GM15510 (cell line): Measurements from ENCODE around the gene RHOV.
A peak's percentile ranks its signal among the peaks of the same experiment; 100 is the strongest.

Experiments used
- POLR2A ChIP-seq: IDR thresholded peaks from 3 replicates; pipeline ENCODE4 v1.6.1; 2011; ENCODE audit warnings: borderline replicate concordance; ENCODE audit not compliant: insufficient read length; ENCODE audit errors: extremely low read depth

RHOV gene

DNA sequence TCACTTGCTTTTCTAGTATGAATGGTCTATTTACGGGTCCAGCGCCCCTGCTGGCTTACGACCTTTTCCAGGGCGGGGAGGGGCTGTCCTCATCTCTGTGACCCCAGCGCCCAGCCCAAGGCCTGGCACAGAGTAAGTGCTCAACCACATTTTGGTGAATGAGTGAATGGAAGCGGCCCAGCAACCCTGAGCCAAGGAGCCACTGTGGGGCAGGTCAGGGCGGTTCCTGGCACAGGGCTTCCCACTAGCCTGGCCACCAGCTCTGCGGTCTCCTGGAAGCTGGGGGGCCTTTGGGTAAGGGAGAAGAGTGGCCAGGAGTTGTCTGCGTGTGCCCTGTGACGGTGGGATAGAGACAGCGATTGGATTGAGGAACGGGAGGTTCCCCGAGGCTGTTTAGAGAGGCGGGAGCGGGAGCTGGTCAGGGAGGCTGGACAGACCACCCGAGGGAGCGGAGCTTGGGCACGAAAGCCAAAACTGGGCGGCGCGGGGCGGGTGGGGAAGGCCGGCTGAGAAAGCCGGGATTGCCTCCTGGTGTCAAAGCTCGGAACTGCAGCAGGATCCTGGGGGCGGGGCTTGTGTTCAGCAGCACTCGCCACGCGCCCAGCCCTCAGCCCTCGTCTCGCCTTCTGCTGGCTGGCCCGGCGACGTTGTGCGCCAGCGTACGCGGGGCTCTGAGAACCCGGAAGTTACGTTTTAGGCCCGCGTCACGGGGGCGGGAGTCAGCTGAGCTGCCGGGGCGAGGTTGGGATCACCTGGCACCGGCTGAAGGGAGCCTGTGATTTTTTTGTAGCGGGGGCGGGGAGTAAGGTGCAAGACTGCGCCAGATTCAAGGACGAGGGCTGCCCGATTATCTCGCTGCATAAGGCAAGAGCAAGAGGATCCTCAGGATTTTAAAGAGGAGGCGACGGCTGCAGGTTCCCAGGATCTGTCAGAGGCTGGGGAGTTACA lies 20.0 kb upstream of the RHOV start, which contains the start of gene VPS18:
Gene VPS18 (plus strand): TSS at position 718 of the 948 bp plus-strand sequence. CDS start 319 bp downstream, outside the sequence.
- peak; percentile 63 for TF ChIP-seq POLR2A

DNA sequence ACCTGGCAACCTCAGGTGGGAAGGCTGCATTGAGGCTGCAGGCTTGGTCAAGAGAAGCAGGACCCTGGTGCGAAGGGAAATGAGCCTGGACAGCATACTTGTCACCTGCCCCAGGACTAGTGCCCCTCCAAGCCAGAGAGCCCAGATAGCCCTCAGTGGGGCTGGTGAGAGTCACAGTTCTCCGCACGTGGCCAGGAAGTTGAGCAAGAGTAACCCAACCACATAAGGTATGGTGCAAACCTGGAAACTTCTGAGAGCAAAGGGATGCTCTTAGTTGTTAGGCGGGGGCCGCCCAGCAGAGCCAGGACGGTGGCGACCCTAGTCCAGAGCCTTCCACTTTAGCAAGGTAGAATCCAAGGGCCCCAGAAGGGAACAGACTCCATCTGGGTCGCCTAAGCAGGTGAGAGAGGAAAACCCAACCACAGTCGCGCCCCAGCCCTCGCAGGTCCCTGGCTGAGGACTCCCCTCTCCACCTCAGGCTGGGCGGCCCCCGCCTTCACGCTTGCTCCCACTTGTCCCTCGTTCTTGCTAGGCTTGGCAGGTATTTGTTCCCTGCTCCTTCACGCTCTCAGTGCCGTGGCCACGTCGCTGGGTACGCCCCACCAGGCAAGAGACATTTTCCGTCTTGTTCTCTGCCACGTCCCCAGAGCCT lies 19.1 kb upstream of the RHOV start:
- no peak for TF ChIP-seq POLR2A

DNA sequence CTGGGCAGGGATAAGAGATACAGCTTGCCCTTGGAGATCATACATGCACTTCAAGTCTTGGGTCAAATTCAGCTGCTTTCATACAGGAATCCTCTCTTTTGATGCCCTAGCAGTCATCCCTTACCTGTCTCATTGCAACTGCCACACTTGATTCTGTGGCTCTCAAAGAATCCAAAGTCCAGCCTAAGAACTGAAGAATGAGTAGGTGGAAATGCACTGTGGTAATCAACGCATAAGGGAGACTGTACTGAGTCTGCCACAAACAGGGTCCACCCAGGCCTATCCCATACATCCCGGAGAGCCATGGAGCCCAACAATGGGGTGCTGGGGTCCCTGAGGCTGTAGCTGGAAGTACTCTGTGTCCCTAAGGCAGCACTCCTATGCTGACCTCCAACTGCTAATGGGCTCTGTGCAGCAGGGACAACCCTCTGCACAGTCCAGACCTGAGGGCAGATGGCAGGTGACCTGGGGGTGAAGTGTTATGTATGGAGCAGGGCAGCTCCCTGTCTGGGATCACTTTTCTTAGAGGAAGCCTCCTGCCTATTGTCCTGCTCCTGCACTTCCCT lies 18.5 kb upstream of the RHOV start:
- no peak for TF ChIP-seq POLR2A

DNA sequence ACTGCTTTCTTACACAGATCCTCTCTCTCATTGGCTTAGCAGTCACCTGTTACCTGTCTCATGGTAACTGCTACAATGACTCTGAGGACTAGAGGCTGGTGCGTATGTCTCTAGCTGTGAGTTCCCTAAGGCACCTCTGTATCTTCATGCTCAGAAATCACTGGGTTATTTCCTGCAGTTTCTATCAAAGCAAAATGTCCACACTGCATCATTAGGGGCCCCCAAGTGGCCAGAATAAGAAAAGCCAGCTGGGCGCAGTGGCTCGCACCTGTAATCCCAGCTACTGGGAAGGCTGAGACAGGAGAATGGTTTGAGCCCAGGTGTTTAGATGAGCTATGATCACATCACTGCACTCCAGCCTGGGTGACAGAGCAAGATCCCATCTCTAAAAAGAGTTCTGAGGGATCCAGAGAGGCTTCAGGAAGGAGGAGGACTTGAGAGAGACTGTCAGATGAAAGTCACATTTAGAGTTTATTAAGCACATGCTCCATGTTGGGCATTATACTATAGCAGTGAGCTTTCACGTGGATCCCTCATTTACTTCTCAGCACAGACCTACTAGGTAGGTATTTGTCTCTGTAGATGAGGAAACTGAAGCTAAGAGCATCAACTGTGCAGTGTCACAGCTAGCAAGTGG lies 17.9 kb upstream of the RHOV start:
- no peak for TF ChIP-seq POLR2A

DNA sequence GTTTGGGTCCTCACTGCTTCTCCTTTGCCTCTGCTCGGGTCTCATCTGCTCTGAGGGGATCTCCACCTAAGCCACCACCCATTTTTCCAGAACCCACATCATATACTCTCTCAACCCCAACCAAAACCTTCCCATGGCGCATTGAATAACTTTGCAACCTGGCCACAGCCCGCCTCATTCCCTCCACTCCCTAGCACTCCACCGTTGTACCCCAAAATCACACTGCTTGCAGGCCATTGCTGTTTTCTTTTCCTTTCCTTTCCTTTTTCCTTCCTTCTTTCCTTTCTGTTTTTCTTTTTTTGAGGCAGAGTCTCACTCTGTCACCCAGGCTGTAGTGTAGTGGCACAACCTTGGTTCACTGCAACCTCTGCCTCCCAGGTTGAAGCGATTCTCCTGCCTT lies 17.1 kb upstream of the RHOV start:
- TF ChIP-seq POLR2A, result no peak

DNA sequence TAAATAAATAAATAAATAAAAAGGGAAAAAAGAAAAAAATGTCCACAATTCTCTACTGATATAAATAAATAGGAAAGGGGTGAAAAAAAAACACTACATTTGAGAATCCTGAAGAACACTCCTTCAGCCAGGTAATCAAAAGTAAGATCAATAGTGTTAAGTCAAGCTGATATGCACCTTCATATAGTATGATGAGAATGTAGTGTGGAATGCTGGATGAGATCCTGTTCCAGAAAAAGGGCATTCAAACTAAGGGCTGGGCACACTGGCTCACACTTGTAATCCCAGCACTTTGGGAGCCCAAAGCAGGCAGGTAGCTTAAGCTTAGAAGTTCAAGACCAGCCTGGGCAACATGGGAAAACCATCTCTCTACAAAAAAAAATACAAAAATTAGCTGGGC lies 15.1 kb upstream of the RHOV start:
- TF ChIP-seq POLR2A, result no peak

DNA sequence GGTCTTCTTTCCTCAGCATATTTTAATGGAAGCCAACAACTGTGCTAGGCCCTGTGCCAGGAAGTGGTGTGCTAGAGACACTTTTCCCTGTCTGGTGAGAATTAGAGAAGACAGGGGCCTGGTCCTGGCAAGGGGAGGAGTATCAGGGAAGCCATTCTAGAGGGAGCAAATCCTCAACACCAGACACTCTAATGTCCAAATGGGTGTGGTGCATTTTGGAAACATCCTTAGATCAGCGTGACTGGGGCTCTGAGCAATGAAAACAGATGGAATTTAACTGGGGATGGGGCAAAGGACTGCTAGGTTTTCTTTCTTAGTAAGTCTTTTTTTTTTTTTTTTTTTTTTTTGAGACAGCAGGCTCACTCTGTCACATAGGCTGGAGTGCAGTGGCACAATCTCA lies 12.6 kb upstream of the RHOV start:
- TF ChIP-seq POLR2A, result no peak

DNA sequence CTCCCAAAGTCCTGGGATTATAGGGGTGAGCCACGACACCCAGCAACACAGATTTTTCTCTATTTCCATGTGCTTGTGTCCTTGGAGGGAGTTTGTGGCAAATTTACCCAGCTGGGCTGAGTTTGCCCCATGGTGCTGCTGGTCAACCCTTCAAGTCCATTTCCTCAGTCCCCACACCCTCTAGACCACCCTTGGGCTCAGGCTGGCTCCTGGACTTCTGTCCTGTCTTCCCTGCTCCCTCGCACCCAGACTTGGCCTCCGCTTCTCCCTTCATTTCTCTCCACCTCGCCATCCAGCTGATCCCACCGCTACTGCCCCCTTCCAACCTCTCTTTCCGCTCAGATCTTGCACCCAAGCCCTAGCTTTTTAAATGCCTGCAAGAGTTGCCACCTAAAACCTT lies 7.3 kb upstream of the RHOV start:
- no peak for TF ChIP-seq POLR2A

DNA sequence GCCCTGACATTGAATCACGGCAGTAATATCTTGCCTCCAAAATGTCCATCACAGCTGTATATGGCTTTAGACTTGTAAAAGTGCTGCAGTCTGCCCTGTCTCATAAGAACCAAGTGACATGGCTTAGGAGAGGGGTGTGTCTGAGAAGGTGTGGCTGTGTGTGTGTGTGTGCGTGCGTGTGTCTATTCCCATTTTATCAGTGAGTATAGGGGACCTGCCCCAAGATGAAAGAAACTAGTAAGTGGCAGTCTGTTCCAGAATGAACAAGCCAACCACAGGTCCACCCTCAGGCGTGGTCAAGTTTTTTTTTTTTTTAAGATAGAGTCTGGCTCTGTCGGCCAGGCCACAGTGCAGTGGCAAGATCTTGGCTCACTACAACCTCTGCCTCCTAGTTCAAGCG lies 5.6 kb upstream of the RHOV start:
- no peak for TF ChIP-seq POLR2A

DNA sequence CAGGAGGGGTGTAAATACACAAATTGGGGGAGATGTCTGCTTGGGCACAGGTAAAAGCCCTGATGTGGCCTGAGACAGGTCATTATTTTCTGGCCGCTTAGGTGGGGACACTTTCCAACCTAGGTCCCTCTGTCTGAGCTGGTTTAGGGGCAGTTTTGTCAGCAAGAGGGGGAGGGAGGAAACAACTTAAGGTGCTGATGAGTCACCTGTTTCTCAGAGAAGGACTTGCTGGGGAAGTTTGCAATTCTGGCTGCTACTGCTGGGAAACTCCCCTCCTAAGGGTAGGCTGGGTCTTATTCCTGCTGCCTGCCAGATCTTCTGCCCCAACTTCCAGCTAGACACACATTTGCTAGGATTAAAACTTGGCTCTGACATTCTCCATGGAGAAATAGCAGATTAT lies 4.8 kb upstream of the RHOV start:
- no peak for TF ChIP-seq POLR2A

DNA sequence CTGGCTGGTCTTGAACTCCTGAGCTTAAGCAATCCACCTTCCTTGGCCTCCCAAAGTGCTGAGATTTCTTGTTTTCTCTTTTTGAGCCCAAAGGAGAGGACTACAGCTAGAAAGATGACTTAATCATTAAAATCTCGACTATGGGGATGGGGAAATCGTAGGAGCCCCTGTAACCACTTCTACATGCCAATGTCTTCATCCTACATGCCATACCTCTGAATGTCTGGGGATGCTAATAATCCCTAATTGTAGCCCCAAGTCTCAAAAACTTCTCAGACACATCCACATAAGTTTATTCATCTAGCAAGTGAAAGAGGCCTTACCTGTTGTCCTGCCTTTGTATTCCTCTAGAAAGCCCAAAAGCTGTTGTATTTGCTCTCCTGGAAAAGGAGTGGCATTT lies 3.7 kb upstream of the RHOV start:
- no peak for TF ChIP-seq POLR2A

DNA sequence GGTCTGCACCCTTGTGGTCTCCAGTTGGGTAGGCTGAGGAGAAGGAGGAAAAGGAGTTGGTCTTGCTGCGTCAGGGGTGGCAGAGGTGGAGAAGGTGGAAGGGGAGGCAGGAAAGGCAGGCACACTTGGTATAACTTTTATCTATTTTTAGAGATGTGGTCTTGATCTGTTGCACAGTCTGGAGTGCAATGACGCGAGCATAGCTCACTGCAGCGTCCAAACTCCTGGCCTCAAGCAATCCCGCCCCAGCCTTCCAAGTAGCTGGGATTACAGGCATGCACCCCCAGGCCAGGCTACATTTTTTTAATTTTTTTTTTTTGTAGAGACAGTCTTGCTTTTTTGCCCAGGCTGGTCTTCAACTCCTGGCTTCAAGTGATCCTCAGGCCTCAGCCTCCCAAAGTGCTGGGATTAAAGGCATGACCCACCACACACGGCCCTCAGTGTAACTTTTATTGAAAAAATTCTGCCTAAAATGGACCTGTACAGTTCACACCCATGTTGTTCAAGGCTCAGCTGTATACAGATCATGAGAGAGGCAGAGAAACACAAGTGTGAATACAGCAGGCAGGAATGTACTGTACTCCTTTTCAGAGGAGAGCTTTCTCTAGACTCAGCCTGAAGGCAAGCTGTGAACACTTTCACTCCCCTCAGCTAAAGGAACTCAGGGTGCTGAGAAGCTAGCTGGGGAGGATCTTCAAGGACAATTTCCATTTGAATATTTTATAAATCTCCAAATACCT lies 2.1 kb upstream of the RHOV start:
- TF ChIP-seq POLR2A, result no peak

DNA sequence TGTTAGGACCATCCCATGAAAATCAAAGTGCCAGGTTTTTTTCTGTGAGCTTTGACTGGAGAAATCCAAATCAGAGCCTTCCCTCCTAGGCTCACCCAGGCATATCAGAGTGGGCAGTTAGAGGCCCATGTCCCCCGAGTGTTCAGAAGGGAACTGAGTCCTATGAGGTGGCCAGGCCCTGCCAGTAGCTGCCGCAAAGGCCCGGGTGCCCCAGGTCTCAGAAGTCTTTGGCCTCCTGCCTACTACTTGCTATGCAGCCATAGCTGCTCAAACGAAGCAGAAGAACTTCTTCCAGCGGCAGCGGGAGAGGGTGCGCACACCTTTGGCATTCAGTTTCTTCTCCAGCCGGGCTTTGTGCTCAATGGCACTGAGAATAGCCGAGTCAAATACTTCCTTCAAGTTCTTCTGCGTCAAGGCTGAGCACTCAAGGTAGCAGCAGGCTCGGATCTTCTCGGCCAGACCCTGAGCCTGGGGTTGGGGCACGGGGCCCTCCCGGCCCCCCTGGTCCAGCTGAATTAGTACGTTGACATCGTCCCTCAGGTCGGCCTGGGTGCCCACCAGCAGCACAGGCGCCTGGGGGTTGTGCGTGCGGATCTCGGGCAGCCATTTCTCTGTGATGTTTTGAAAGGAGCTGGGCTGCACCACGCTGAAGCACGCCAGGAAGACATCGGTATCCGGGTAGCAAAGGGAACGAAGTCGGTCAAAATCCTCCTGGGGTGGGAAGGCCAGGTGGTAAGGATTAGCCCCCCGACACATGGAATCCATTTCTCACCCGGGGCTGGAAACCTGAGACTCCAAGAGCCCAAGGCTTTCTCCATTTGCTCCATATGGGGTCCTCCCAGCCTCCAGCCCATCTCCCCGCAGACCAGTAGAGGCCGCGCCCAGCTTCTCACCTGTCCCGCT lies 992 bp downstream of the RHOV start:
- no peak for TF ChIP-seq POLR2A

DNA sequence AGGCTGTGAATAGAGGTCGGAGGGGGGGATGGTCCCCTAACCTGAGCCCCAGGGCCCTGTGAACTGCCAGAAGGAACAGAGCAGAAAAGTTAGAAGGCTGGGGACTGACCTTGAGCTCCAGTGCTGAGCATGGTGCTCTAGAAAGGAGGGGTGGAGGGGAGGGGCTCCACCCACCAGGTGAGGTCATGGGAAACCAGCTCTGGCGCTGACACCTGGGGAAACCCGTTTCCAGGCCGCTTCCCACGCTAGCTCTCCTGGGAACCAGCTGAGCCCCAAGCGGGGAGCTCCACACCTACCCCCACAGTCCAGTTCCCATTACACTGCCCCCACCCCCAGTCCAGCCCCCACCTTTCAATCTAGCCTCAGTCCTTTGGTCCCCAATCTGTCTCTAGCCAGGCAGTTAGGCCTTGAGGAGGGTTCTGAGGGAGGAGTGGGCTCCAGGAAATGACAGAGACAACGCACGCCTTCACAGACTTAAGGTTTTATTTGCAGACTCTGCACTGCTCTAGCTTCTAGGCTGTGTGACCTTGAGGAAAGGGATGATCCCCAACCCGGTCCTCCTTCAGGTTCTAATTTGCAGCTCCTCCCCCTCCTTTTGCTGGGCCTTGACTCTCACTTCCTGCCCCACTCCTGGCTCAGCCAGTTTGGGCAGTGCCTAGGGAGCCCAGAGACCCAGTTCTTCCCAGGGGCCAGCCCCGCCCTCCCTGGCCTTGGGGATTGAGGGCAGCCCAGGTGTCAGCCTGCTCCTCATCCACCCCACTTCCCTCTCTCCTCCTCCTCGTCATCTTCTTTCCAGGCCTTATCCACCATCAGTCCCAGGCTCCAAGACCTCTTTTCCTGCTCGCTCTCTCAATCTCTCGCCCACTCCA lies 2.1 kb downstream of the RHOV start:
- TF ChIP-seq POLR2A, result peak; percentile 21
